Endothelial cell of umbilical vein (primary cell): ENCODE results near the gene ZNF248.

Source experiments
- MYC ChIP-seq: IDR thresholded peaks from one replicate; pipeline ENCODE4 v1.6.1; 2011; ENCODE audit warnings: mild to moderate bottlenecking, low read depth, low read length
- POLR2AphosphoS5 ChIP-seq: IDR thresholded peaks from 2 replicates; pipeline ENCODE4 v1.6.1; 2012; ENCODE audit warnings: low read depth, mild to moderate bottlenecking, control low read depth, low read length, moderate library complexity; ENCODE audit not compliant: insufficient read depth
- TF ChIP-seq, protein P1 (sequence below), 2 donors: IDR thresholded peaks; 1 replicate in 1 of 2; 2 replicates in 1 of 2; pipeline ENCODE4 v1.5.1; 2011; ENCODE audit warnings: low read length in 2 of 2, mild to moderate bottlenecking in 2 of 2, moderate library complexity in 2 of 2, control low read depth in 1 of 2, inconsistent platforms in 1 of 2, low read depth in 1 of 2; ENCODE audit not compliant: insufficient read depth in 1 of 2; ENCODE audit errors: extremely low read depth in 1 of 2
- TF ChIP-seq, protein P2 (sequence below): IDR thresholded peaks from 2 replicates; pipeline ENCODE4 v1.6.1; 2011; ENCODE audit not compliant: insufficient read depth, insufficient read length

DNA sequence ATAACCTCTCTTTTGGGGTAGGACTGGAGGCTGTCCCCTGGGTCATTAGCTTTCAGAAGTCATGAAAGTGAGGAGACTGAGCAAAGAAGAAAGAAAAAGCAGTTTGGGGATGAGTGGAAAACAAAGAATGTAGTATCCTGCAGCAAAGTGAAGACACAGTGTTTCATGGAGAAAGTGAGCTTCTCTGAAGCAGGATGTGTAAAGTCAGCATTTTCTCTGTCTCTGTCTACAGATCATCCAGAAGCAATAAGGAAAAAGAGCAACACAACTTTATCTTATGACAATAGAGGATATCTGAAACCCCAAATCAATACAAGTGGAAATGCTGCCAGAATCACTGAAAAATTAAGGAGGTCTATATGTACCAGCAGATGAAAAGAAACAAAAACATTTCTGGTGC is 28.4 kb upstream of the ZNF248 start:
- TF ChIP-seq, protein P1, sequence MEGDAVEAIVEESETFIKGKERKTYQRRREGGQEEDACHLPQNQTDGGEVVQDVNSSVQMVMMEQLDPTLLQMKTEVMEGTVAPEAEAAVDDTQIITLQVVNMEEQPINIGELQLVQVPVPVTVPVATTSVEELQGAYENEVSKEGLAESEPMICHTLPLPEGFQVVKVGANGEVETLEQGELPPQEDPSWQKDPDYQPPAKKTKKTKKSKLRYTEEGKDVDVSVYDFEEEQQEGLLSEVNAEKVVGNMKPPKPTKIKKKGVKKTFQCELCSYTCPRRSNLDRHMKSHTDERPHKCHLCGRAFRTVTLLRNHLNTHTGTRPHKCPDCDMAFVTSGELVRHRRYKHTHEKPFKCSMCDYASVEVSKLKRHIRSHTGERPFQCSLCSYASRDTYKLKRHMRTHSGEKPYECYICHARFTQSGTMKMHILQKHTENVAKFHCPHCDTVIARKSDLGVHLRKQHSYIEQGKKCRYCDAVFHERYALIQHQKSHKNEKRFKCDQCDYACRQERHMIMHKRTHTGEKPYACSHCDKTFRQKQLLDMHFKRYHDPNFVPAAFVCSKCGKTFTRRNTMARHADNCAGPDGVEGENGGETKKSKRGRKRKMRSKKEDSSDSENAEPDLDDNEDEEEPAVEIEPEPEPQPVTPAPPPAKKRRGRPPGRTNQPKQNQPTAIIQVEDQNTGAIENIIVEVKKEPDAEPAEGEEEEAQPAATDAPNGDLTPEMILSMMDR (IDR thresholded peaks at IDR 0.05; ENCODE audit: extremely low read depth in 1 of 2, insufficient read depth in 1 of 2, low read depth in 1 of 2, low read length in 2 of 2), result no peak
- TF ChIP-seq POLR2AphosphoS5 (no peak), MYC (no peak)
- TF ChIP-seq, protein P2, sequence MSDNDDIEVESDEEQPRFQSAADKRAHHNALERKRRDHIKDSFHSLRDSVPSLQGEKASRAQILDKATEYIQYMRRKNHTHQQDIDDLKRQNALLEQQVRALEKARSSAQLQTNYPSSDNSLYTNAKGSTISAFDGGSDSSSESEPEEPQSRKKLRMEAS, result no peak
